ENCODE measurements around the gene MVB12B. TPM values are rescaled to one million over a fixed set of nuclear protein-coding genes. Genes with fewer than 3 reads are reported as not detected.

Gene MVB12B
- total RNA-seq, 2 experiments from 2014 or later: 14.3 to 15.3 TPM

DNA sequence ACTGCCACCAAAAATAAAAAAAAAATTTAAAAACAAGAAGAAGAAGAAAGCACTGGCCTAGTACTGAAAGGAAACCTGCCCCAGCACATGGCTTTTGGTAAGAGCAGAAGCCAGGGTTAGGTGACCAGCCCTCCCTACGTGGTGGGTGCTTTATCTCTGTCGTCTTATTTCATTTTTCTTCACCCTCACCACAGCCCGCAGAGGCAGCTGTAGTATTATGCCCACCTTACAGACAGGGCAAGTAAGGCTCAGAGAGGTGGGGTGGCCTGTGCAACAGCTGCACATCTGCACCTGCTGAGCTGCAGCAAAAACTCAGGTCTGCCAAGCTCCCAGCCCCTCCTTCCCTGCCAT is 146.3 kb downstream of the MVB12B start:
- Mint-ChIP-seq H3K4me1 (ENCODE audit: low read depth) (peaks cover 76% of the 10 kb centered on the region), H3K9me3 (no peaks in the 10 kb centered on the region), H3K4me3 (no peak overlapping the region), H3K27me3 (no peaks in the 10 kb centered on the region), H3K36me3 (ENCODE audit: low read depth) (no peaks in the 10 kb centered on the region), H3K27ac (peak overlapping the region; percentile 95)
- intact Hi-C loops (cut with DNase I, micrococcal nuclease): loop anchor here (1.0 to 5.0 kb wide), 3 partner anchors 16 to 146 kb away; partner anchors contain the start of gene MVB12B (in 1 of the 2)
- H3K36me3 ChIP-seq (ENCODE audit: insufficient read depth, low read length): no peaks in the 10 kb centered on the region
- TF ChIP-seq, protein P1, sequence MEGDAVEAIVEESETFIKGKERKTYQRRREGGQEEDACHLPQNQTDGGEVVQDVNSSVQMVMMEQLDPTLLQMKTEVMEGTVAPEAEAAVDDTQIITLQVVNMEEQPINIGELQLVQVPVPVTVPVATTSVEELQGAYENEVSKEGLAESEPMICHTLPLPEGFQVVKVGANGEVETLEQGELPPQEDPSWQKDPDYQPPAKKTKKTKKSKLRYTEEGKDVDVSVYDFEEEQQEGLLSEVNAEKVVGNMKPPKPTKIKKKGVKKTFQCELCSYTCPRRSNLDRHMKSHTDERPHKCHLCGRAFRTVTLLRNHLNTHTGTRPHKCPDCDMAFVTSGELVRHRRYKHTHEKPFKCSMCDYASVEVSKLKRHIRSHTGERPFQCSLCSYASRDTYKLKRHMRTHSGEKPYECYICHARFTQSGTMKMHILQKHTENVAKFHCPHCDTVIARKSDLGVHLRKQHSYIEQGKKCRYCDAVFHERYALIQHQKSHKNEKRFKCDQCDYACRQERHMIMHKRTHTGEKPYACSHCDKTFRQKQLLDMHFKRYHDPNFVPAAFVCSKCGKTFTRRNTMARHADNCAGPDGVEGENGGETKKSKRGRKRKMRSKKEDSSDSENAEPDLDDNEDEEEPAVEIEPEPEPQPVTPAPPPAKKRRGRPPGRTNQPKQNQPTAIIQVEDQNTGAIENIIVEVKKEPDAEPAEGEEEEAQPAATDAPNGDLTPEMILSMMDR (IDR thresholded peaks at IDR 0.05): no peak
- no peak overlapping the region for H3K4me3 ChIP-seq (ENCODE audit: low read length)
- H3K4me1 ChIP-seq (ENCODE audit: insufficient read depth, low read length): peaks cover 79% of the 10 kb centered on the region
- ATAC-seq (ENCODE audit: poor library complexity): no peak
- H3K27me3 ChIP-seq (ENCODE audit: control insufficient read depth in 1 of 2, insufficient read depth in 2 of 2, low read length in 2 of 2): no peaks in the 10 kb centered on the region
- ChIA-PET POLR2A (interaction anchor here (0.8 to 2.7 kb wide), 9 partner anchors 9 to 156 kb away, joined by 3 to 12 read pairs (median 4); partner anchors contain the start of gene MVB12B), CTCF (interaction anchor here (4.2 kb wide), 1 partner anchor 18 kb away, joined by 24 read pairs; no protein-coding TSS in a partner anchor)
- H3K27ac ChIP-seq (ENCODE audit: low read depth in 1 of 2, low read length in 2 of 2): peak overlapping the region in 1 of 2 donors; percentile 13
- no peak for DNase-seq
- no peaks in the 10 kb centered on the region for H3K9me3 ChIP-seq (ENCODE audit: control insufficient read depth in 1 of 2, insufficient read depth in 1 of 2, low read length in 2 of 2)

DNA sequence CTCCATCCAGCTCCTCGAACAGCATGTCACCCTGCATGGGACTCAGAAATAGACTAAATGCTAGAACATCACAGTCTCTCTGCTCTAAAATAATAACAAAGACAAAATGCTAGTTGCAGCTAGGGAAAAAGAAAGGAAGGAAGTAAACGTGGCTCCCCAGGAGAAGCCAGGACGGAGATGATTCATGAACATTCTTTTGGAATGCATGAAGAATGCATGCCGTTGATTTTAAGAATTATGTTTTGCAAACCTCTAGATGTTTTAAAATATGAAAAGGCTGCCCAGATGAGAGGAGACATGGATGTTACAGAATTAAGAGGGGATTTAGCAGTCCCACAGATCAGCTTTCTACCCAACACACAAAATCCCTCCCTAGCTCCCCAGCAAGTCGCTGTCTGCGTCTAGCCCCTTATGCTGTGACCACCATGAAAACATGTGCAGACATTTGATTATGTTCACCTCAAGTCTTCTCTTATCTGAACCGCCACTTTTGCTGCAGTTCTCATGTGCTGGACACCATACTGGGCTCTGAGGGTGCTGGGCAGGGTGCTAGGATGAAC is 147.7 kb downstream of the MVB12B start:
- Histone ChIP-seq H3K4me3 (ENCODE audit: low read length) (no peak overlapping the region), H3K36me3 (ENCODE audit: insufficient read depth, low read length) (no peaks in the 10 kb centered on the region), H3K9me3 (ENCODE audit: control insufficient read depth in 1 of 2, insufficient read depth in 1 of 2, low read length in 2 of 2) (no peaks in the 10 kb centered on the region), H3K4me1 (ENCODE audit: insufficient read depth, low read length) (peaks cover 66% of the 10 kb centered on the region), H3K27ac (ENCODE audit: low read depth in 1 of 2, low read length in 2 of 2) (no peak overlapping the region), H3K27me3 (ENCODE audit: control insufficient read depth in 1 of 2, insufficient read depth in 2 of 2, low read length in 2 of 2) (no peaks in the 10 kb centered on the region)
- H3K4me3 Mint-ChIP-seq: no peak overlapping the region
- ChIA-PET POLR2A (no interaction called here), CTCF (interaction anchor here (4.2 kb wide), 1 partner anchor 17 kb away, joined by 24 read pairs; no protein-coding TSS in a partner anchor)
- H3K36me3 Mint-ChIP-seq (ENCODE audit: low read depth): no peaks in the 10 kb centered on the region
- H3K27ac Mint-ChIP-seq: peak overlapping the region; percentile 33
- peaks cover 63% of the 10 kb centered on the region for H3K4me1 Mint-ChIP-seq (ENCODE audit: low read depth)
- intact Hi-C loops (cut with DNase I, micrococcal nuclease): loop anchor here in 1 of 2 experiments (5.0 kb wide), 2 partner anchors 77 to 147 kb away; partner anchors contain the start of gene MVB12B
- H3K9me3 Mint-ChIP-seq: no peaks in the 10 kb centered on the region
- DNase-seq (no peak), ATAC-seq (ENCODE audit: poor library complexity) (no peak)
- H3K27me3 Mint-ChIP-seq: no peaks in the 10 kb centered on the region
- TF ChIP-seq, protein P1 (IDR thresholded peaks at IDR 0.05): no peak

DNA sequence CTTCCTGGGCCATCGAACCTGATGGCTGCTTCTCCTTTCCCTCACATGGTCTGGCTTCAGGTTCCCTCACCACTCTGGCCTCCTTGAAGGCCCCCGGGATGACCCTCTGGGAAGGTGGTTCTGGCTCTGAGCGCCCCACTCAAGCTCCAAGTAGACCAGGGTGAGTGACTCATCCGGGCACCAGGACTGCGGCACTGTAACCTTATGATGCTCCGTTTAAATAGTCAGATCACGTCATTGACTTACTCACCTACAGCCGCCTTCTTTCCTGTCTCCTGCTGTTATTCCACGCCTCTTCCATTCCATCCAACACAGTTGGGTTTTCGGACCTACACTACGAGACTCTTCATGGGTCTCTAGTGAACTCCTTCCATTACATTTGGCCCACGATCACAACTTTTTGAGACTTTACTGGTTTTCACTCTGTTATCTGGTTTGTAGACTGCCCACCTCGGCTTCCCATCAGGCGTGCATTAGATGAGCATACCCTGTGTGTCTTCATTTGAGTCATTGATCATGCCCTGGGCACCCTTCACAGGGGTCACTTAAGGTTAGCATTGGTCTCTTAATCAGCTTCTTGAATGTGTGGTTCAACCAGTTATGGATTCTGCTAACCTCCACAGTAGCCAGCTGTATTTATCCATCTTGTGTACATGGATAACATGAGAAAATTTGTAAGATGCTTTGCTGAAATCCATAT is 148.3 kb downstream of the MVB12B start:
- H3K9me3 ChIP-seq (ENCODE audit: control insufficient read depth in 1 of 2, insufficient read depth in 1 of 2, low read length in 2 of 2): no peaks in the 10 kb centered on the region
- H3K4me3 ChIP-seq (ENCODE audit: low read length): no peak overlapping the region
- peaks cover 59% of the 10 kb centered on the region for H3K4me1 ChIP-seq (ENCODE audit: insufficient read depth, low read length)
- H3K27ac ChIP-seq (ENCODE audit: low read depth in 1 of 2, low read length in 2 of 2): no peak overlapping the region
- Mint-ChIP-seq H3K9me3 (no peaks in the 10 kb centered on the region), H3K27ac (no peak overlapping the region), H3K36me3 (ENCODE audit: low read depth) (no peaks in the 10 kb centered on the region), H3K4me1 (ENCODE audit: low read depth) (peaks cover 63% of the 10 kb centered on the region), H3K27me3 (no peaks in the 10 kb centered on the region), H3K4me3 (no peak overlapping the region)
- ChIA-PET CTCF (no interaction called here), POLR2A (no interaction called here)
- ATAC-seq (ENCODE audit: poor library complexity) (no peak), DNase-seq (no peak)
- intact Hi-C loops (cut with DNase I, micrococcal nuclease): loop anchor here in 1 of 2 experiments (5.0 kb wide), 2 partner anchors 78 to 148 kb away; partner anchors contain the start of gene MVB12B
- no peaks in the 10 kb centered on the region for H3K27me3 ChIP-seq (ENCODE audit: control insufficient read depth in 1 of 2, insufficient read depth in 2 of 2, low read length in 2 of 2)
- H3K36me3 ChIP-seq (ENCODE audit: insufficient read depth, low read length): no peaks in the 10 kb centered on the region
- TF ChIP-seq, protein P1 (IDR thresholded peaks at IDR 0.05): no peak

Measured in CD4-positive, alpha-beta T cell (primary cell).